ENCODE measurements around the gene KDM1A.

The KDM1A gene

DNA sequence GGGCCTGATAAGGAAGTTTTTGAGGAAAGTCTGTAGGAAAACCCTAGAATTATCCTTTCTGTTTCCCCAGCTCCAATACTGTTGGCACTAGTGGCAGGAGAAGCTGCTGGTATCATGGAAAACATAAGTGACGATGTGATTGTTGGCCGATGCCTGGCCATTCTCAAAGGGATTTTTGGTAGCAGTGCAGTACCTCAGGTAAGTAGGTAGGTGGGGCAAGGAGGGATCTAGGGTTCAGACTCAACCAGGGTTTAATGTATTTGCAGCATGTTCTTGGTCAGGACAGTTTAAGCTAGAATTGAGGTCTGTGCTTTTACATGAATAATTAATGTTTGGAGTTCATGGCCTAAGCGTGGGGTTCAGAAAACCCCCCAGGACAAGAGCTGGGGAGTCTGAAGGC lies 62.1 kb downstream of the KDM1A start:
- no peak overlapping the region for H3K4me3 ChIP-seq (ENCODE audit: low read depth, low read length)
- TF ChIP-seq, protein P1, sequence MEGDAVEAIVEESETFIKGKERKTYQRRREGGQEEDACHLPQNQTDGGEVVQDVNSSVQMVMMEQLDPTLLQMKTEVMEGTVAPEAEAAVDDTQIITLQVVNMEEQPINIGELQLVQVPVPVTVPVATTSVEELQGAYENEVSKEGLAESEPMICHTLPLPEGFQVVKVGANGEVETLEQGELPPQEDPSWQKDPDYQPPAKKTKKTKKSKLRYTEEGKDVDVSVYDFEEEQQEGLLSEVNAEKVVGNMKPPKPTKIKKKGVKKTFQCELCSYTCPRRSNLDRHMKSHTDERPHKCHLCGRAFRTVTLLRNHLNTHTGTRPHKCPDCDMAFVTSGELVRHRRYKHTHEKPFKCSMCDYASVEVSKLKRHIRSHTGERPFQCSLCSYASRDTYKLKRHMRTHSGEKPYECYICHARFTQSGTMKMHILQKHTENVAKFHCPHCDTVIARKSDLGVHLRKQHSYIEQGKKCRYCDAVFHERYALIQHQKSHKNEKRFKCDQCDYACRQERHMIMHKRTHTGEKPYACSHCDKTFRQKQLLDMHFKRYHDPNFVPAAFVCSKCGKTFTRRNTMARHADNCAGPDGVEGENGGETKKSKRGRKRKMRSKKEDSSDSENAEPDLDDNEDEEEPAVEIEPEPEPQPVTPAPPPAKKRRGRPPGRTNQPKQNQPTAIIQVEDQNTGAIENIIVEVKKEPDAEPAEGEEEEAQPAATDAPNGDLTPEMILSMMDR (IDR thresholded peaks at IDR 0.05; ENCODE audit: low read depth, low read length): no peak

DNA sequence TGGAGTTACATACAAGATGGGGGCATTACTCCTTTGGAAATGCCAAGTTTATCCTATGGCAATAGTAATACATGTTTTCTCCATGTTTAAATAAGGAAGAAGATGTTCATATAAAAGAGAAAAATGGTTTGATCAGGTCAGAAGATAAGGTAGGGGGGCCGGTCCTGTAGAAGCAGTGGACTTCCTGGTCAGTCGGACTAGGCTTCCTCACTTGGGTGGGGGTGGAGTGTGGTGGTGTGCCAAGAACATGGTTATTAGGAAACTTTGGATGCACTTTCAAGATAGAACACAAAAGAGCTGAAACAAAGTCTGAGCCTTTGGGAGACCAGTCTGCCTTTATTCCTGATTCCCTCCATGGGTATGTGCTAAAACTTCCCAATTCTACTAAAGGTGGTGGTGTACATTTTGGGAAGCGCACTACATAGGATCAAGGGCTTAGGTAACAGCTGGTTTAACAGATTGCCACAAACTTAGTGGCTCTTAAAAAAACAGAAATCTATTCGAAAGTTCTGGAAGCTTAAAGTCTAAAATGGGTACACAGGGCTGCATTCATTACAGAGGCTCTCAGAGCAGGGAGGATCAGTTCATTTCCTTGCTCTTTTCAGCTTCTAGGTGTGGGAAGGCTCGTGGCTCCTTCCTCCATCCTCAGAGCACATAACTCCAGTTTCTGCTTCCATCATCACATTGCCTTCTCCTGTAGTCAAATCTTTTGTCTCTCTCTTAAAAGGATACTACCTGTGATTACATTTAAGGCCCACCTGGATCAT lies 64.6 kb downstream of the KDM1A start:
- no peak overlapping the region for H3K4me3 ChIP-seq (ENCODE audit: low read depth, low read length)
- TF ChIP-seq, protein P1 (IDR thresholded peaks at IDR 0.05; ENCODE audit: low read depth, low read length): no peak

DNA sequence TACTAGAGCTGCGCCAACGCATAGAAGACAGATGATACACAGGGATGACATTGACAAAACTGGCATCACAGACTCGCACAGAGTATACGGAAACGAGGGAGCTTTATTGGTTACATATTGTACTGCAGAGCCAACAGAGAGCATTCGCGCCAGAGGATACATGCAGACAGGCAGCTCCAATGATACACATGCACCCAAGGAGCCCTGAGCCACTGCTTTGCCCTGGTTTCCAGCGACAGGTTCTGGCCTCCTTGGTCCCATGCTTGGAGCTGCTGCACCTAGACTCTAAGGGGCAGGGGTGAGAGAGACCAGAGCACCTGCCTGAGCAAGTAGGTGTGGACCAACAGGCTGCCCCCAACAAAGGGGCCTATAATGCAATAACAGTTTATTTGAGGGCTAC lies 65.6 kb downstream of the KDM1A start:
- TF ChIP-seq, protein P1 (IDR thresholded peaks at IDR 0.05; ENCODE audit: low read depth, low read length): no peak
- no peak overlapping the region for H3K4me3 ChIP-seq (ENCODE audit: low read depth, low read length)

DNA sequence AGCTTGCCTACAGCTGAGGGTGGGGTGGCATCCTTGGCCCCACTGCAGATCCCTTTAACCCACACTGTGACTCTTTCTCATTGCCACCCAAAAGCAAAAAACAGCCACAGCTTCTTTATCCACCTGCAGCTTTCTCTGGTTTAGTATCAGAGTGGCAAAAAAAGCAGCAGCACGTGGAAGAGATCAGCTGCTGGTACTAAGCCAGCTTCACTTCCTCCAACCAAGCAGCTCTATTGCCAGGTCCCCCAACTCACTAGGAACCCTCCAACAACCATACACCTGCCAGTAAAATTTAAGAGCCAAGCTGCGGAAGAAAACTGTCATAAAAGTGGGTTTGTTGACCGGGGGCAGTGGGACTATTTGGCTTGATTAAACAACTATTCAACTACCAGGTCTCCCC lies 66.4 kb downstream of the KDM1A start:
- H3K4me3 ChIP-seq (ENCODE audit: low read depth, low read length): no peak overlapping the region
- TF ChIP-seq, protein P1 (IDR thresholded peaks at IDR 0.05; ENCODE audit: low read depth, low read length): no peak

DNA sequence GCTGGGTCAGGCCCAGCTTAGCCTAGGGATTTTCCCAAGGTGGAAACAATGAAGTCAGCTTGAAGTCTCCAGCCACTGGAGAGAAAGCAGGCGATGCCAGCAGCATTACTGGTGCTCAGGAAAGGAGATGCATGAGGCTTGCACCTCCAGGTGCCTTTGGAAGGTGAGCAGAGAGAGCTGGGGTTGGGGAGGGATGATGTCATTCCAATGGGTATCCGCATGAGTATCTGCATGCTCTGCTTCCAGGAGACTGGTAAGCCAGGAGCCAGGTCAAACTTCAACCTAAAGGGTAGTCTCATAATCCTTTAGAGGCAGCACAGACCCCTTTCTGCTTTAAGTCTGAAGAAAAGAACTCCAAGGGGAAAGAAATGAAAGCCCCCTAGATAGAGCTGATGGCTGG lies 68.8 kb downstream of the KDM1A start:
- no peak overlapping the region for H3K4me3 ChIP-seq (ENCODE audit: low read depth, low read length)
- TF ChIP-seq, protein P1 (IDR thresholded peaks at IDR 0.05; ENCODE audit: low read depth, low read length): no peak

DNA sequence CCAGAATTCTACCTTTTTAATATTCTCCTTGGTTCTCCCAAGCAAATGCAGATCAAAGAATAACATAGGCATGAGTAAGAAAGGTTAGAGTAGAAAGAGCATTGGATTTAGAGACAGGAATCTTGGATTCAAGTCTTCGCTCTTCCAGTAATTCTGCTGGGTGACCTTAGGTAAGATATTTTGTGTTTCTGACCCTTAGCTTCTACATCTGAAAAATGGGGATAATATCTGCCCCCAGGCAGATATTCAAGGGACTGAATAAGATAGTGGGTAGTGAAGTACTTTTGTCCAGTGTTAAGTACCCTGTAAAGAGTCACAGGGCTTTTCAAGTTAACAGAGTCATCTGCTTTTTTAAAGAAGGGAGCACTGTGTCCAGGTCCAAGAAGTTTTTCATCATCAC lies 70.8 kb downstream of the KDM1A start:
- H3K4me3 ChIP-seq (ENCODE audit: low read depth, low read length): no peak overlapping the region
- TF ChIP-seq, protein P1 (IDR thresholded peaks at IDR 0.05; ENCODE audit: low read depth, low read length): no peak

DNA sequence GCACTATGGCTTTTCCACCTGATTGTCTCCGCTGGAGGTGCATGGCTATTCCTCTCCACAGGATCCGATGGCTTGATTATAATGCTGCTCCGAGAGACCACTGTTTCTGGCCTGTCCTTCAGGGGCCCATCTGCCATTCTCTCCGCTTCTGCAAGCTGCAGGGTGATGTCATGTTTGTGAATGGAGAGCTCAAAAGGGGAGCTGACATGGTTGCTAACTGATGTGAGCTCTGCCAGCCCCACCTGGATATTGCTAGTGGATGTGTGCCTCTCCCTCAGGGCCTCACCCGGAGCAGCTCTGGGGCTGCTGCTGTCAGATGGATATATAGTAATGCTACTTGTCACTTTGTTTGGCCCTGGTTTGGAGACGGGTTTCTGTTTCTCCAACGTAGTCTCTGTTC lies 72.3 kb downstream of the KDM1A start:
- TF ChIP-seq, protein P1 (IDR thresholded peaks at IDR 0.05; ENCODE audit: low read depth, low read length): no peak
- H3K4me3 ChIP-seq (ENCODE audit: low read depth, low read length): no peak overlapping the region

Measured in WI38 (cell line).